Fibroblast of lung (primary cell): ENCODE results near the gene GPR180.

Experiments
- CTCF ChIP-seq, 2 donors: IDR thresholded peaks in 1 of 2; conservative IDR thresholded peaks in 1 of 2; 1 replicate in 1 of 2; 2 replicates in 1 of 2; pipeline ENCODE4 v1.5.1; 2011 to 2012; ENCODE audit warnings: low read length in 2 of 2, control low read depth in 1 of 2, inconsistent platforms in 1 of 2, low read depth in 1 of 2, mild to moderate bottlenecking in 1 of 2
- EZH2 ChIP-seq: IDR thresholded peaks from 2 replicates; pipeline ENCODE4 v1.5.1; 2012; ENCODE audit warnings: low read length, control low read depth, mild to moderate bottlenecking; ENCODE audit errors: missing control alignments

GRCh38 chr13:94658926-94659597, 57.4 kb downstream of the GPR180 start:
- no peak for TF ChIP-seq EZH2
- no peak for TF ChIP-seq CTCF (conservative IDR thresholded peaks at IDR 0.05 in 1 of 2, IDR thresholded peaks at IDR 0.05 in 1 of 2; ENCODE audit: low read depth in 1 of 2, low read length in 2 of 2)
